ENCODE measurements around the gene CEMIP2. TPM values are rescaled to one million over a fixed set of nuclear protein-coding genes. Genes with fewer than 3 reads are reported as not detected.

CEMIP2 gene
- total RNA-seq, 4 donors from 2014 or later = 7.4 to 50.7 (median 30.5) TPM

DNA sequence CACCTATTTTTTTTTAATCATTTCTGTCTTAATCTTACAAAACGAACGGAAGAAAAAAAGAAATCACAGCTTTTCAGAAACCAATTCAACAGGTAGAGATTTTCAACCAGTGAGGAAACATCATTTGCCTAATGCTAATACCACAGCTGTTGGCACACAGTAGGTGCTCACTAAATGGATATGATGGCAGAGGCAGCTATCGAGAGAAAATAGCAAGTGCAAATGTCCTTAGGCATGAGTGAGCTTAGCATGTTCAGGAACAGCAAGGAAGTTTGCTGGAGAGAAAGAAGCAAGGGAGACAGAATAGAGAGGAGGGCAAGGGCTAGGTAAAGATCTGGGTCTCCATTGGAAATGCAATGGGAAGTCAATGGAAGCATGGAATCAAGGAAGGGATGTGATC is 49.2 kb downstream of the CEMIP2 start:
- TF ChIP-seq, protein P1, sequence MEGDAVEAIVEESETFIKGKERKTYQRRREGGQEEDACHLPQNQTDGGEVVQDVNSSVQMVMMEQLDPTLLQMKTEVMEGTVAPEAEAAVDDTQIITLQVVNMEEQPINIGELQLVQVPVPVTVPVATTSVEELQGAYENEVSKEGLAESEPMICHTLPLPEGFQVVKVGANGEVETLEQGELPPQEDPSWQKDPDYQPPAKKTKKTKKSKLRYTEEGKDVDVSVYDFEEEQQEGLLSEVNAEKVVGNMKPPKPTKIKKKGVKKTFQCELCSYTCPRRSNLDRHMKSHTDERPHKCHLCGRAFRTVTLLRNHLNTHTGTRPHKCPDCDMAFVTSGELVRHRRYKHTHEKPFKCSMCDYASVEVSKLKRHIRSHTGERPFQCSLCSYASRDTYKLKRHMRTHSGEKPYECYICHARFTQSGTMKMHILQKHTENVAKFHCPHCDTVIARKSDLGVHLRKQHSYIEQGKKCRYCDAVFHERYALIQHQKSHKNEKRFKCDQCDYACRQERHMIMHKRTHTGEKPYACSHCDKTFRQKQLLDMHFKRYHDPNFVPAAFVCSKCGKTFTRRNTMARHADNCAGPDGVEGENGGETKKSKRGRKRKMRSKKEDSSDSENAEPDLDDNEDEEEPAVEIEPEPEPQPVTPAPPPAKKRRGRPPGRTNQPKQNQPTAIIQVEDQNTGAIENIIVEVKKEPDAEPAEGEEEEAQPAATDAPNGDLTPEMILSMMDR (IDR thresholded peaks at IDR 0.05) = no peak
- no peak for TF ChIP-seq POLR2A (IDR thresholded peaks at IDR 0.05)
- Histone ChIP-seq H3K4me3 (no peak overlapping the region), H3K36me3 (no peaks in the 10 kb centered on the region), H3K4me1 (no peaks in the 10 kb centered on the region), H3K27ac (no peak overlapping the region), H3K9me3 (no peaks in the 10 kb centered on the region), H3K27me3 (no peaks in the 10 kb centered on the region)
- intact Hi-C loops (cut with DNase I; ENCODE audit: low total_unique reads) = no loop called here
- no peak for DNase-seq

DNA sequence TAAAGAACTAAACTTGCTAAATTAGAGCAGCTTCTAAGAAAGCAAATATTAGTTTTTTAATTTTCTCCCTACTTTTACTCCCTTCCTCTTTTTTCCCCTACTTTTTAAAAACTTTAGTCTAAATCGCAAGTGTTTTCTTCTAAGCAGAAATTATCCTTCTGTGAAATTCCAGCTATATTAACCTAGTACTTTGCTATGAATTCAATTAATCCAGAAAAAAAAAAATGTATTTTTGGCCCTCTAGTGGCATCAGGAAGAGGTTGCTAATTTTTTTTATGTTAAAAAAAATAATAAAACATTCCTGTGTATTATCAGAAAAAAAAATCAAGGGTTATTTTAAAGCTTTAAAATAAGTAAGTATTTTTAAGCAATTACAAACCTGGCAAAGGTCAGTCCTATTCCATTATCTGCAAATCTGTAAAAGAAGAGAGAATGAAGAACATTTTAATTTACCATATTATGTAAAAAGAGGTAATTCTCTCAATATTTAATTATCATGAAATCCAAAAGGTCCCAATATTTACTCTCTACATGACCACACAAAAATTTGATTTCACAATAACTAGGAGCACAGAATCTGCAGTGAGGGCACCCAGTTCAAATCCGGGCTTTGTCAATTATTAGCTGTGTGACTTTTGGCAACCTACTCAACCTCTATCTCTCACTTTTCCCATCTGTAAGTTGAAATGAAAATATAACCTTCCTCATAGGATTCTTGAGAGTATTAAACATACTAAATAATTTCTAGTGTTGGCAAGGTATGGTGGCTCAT is 52.0 kb downstream of the CEMIP2 start:
- intact Hi-C loops (cut with DNase I; ENCODE audit: low total_unique reads) = no loop called here
- Histone ChIP-seq H3K4me1 (no peaks in the 10 kb centered on the region), H3K9me3 (no peaks in the 10 kb centered on the region), H3K4me3 (no peak overlapping the region), H3K27me3 (no peaks in the 10 kb centered on the region), H3K36me3 (no peaks in the 10 kb centered on the region), H3K27ac (no peak overlapping the region)
- no peak for TF ChIP-seq POLR2A (IDR thresholded peaks at IDR 0.05)
- TF ChIP-seq, protein P1 (IDR thresholded peaks at IDR 0.05) = peak in 1 of 4 experiments; percentile 14
- DNase-seq = no peak

DNA sequence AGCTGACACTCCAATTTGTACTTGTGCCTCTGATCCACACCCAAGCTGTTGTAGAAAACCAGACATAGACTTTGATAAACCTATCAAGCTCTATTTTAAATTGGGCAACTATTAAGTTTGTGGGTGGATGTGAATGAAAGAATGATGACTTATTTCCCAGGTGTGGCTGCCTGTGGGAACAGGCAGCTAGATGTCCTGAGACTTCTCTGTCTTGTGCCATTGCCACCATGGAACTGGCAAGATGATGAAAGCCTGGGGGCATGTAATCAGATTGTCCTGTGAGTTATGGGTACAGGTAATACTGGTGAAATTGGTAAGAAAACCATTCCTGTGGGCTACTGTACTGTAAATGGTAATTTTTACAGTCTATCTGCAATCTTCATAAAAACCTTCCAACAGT is 57.5 kb downstream of the CEMIP2 start:
- DNase-seq = no peak
- H3K4me3 ChIP-seq = no peak overlapping the region
- no peaks in the 10 kb centered on the region for H3K9me3 ChIP-seq
- TF ChIP-seq, protein P1 (IDR thresholded peaks at IDR 0.05) = no peak
- TF ChIP-seq POLR2A (IDR thresholded peaks at IDR 0.05) = no peak
- intact Hi-C loops (cut with DNase I; ENCODE audit: low total_unique reads) = no loop called here
- H3K27me3 ChIP-seq = no peaks in the 10 kb centered on the region
- H3K4me1 ChIP-seq = no peaks in the 10 kb centered on the region
- no peaks in the 10 kb centered on the region for H3K36me3 ChIP-seq
- no peak overlapping the region for H3K27ac ChIP-seq

DNA sequence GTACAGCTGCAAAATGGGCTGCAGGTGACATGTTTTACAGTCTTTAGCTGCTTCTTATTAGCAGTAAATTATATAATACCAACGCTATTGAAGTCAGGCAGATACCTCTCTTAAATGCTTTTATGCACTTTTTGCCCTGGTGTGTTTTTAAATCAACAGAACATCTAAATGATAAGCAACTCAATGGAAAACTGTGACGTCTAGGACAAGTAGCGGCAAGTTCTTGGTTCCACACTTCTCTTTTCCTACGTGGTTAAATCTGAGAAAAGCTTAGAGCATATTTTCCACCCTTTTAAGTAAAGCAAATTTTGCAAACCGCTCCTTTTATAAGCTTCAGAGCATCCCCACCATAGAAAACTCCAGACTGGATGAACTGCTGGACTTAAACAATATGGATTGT is 58.1 kb downstream of the CEMIP2 start:
- Histone ChIP-seq H3K4me1 (no peaks in the 10 kb centered on the region), H3K36me3 (no peaks in the 10 kb centered on the region), H3K27ac (no peak overlapping the region), H3K27me3 (no peaks in the 10 kb centered on the region), H3K4me3 (no peak overlapping the region), H3K9me3 (no peaks in the 10 kb centered on the region)
- no peak for DNase-seq
- TF ChIP-seq POLR2A (IDR thresholded peaks at IDR 0.05) = no peak
- TF ChIP-seq, protein P1 (IDR thresholded peaks at IDR 0.05) = no peak
- intact Hi-C loops (cut with DNase I; ENCODE audit: low total_unique reads) = no loop called here

DNA sequence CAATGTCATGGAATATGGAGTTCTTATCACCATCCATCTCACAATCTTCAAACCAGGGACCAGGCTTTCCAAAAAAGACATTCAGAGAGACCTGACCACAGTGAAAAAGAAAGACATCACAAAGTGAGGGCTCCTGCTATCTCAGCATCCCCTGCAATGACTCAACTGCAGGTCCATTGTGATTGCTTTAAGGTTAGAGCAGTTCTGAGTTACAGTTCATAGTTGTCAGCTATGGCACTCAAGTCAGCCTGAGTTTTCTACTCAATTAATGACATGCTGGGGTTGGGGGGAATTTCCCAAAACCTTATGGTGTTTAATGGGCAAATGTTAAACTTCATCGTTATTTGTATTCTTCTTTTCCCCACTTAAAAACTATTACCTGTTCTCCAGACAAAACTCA is 58.9 kb downstream of the CEMIP2 start:
- H3K4me3 ChIP-seq = no peak overlapping the region
- DNase-seq = no peak
- H3K27me3 ChIP-seq = no peaks in the 10 kb centered on the region
- TF ChIP-seq, protein P1 (IDR thresholded peaks at IDR 0.05) = no peak
- TF ChIP-seq POLR2A (IDR thresholded peaks at IDR 0.05) = no peak
- H3K36me3 ChIP-seq = no peaks in the 10 kb centered on the region
- H3K9me3 ChIP-seq = no peaks in the 10 kb centered on the region
- intact Hi-C loops (cut with DNase I; ENCODE audit: low total_unique reads) = no loop called here
- no peaks in the 10 kb centered on the region for H3K4me1 ChIP-seq
- no peak overlapping the region for H3K27ac ChIP-seq

All from uterus (tissue), 4 donors.